Measurements from ENCODE around the gene FAM111B.

DNA sequence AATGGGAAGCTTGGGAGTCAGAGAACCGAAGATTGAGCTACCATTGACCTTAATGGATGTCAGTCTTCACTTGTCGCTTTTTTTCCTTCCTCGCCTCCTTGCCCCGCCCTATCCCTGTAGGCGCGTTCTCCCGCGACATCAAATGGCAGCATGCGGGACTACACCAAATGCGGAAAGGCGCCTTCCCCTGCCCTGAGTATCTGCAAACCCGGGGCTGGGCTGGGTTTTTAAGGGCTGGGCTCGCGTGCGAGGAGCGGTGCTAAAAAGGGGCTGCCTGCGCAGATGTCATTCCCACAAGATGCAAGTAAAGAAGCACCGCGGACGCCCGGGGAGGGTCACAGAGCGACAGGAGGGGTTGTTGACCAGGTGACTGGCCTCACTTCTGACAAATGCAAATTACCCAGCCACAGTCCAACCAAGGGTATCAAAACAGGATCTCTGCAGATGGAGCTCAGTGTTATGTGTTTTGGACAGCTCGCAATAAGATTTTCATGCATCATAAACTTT is 4.7 kb upstream of the FAM111B start:
- TF ChIP-seq, protein P1, sequence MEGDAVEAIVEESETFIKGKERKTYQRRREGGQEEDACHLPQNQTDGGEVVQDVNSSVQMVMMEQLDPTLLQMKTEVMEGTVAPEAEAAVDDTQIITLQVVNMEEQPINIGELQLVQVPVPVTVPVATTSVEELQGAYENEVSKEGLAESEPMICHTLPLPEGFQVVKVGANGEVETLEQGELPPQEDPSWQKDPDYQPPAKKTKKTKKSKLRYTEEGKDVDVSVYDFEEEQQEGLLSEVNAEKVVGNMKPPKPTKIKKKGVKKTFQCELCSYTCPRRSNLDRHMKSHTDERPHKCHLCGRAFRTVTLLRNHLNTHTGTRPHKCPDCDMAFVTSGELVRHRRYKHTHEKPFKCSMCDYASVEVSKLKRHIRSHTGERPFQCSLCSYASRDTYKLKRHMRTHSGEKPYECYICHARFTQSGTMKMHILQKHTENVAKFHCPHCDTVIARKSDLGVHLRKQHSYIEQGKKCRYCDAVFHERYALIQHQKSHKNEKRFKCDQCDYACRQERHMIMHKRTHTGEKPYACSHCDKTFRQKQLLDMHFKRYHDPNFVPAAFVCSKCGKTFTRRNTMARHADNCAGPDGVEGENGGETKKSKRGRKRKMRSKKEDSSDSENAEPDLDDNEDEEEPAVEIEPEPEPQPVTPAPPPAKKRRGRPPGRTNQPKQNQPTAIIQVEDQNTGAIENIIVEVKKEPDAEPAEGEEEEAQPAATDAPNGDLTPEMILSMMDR (IDR thresholded peaks at IDR 0.05; ENCODE audit: low read depth, low read length): peak; percentile 68
- TF ChIP-seq EZH2phosphoT487 (IDR thresholded peaks at IDR 0.05; ENCODE audit: low read depth): no peak

Data from OCI-LY3 (cell line).